Activated T-cell treated with anti-CD3 and anti-CD28 coated beads, Interleukin-2, amount 50 U/mL, for 1 hour (primary cell): ENCODE results near the gene PYY.

Experiments
- DNase-seq: peaks from one replicate; pipeline ENCODE4 v3.0.0-alpha.2; 2020

The PYY gene

DNA sequence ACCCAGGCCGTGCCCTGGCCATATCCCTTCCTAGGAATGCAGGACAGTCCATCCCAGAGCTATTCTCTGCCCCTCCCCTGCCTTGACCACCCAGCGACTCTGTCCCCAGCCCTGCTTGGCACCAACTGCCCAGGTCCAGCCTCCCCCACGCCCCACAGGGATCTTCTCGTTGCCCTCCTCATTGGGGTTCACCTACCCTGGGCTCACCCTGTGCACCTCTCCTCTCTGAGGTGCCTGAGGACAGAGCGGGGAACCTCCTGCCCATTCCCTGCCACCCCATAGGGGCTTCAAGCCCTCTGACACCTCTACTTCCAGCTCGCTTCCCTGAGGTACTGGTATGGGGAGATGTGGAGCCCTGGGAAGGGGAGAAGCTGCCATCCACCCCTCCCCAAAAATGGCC is 40.2 kb downstream of the PYY start:
- no peak for DNase-seq

DNA sequence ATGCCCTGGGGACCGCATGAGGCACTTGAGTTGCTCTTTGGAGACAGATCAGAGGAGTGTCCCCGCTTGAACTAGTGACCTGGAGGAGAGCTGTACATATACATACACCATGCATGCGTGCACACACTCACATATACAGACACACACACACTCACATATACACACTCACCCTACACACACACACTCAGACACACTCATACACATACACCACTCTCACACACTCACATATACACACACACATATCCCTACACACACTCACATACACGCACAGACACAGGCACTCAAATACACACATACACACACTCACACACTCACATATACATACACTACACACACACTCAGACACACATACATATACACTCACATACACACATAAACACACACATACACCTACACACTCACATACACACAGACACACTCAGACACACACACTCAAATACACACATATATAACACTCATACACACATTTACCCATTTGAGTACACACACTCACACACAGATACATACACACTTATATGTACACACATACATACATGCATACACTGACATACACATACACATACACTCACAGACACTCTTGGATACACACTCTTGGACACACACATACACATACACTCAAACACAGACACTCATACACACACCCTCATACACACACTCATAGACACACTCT is 41.0 kb downstream of the PYY start:
- DNase-seq, result no peak

- DNase-seq, result no peak
These were observed 41.8 kb downstream of the PYY start for GRCh38 chr17:43911904-43912303.

- no peak for DNase-seq
These were observed 44.1 kb downstream of the PYY start for GRCh38 chr17:43909537-43910231.

DNA sequence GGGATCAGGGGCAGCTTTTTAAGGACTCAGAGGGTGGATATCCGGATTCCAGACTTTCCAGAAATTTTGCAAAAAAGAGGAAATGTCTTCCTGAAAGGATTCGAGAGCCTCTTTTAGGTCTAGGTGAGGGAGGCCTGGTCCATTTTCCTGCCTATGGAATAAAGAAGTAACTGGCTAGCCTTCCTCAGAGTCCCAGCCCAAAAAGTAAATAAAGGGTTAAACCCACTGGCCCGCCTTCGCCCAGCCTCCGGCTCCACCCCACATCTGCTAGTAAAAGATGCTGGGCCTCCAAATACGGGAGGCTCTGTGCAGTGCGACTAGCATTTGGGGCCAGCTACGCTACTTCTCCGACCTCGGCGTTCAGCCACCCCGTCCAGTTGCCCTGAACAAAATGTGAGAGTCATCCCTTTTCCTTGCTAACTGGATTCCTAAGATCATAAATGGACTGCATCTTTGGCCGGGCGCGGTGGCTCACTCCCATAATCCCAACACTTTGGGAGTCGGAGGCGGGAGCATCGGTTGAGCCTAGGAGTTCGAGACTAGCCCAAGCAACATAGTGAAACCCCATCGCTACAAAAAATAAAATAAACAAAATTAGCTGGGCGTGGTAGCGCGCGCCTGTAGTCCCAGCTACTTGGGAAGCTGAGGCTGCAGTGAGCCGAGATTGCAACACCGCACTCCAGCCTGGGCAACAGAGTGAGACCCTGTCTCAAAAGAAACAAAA is 45.6 kb downstream of the PYY start:
- peak; percentile 63 for DNase-seq

GRCh38 chr17:43907425-43907981 is 46.2 kb downstream of the PYY start, which contains the start of gene MPP2:
Gene MPP2, minus strand, starts transcription at chr17:43907536. Its CDS starts 3,076 bp downstream, at chr17:43904460.
- DNase-seq, result peak; percentile 70

DNA sequence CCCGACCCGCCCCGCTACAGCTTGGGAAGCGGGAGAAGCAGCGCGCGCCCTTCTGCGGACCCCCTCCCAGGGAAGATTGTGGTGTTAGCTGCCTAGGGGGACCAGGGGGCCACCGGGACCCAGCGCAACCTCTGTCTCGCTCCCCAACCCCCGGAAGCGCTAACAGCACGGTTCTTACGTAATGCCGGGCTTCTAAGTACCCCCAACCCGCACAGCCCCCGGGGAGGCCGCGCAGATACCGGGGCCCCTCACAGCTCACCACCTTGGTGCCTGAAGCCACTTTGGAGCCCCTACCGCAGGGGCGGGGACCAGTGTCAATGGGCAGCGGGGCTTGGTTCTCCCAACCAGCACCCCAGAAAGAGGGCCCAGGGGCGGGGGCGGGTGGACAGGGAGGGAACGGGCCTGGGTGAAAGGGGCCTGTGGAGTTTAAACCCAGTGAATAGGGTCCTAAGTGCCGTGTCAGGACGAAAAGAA is 46.8 kb downstream of the PYY start:
- no peak for DNase-seq

DNA sequence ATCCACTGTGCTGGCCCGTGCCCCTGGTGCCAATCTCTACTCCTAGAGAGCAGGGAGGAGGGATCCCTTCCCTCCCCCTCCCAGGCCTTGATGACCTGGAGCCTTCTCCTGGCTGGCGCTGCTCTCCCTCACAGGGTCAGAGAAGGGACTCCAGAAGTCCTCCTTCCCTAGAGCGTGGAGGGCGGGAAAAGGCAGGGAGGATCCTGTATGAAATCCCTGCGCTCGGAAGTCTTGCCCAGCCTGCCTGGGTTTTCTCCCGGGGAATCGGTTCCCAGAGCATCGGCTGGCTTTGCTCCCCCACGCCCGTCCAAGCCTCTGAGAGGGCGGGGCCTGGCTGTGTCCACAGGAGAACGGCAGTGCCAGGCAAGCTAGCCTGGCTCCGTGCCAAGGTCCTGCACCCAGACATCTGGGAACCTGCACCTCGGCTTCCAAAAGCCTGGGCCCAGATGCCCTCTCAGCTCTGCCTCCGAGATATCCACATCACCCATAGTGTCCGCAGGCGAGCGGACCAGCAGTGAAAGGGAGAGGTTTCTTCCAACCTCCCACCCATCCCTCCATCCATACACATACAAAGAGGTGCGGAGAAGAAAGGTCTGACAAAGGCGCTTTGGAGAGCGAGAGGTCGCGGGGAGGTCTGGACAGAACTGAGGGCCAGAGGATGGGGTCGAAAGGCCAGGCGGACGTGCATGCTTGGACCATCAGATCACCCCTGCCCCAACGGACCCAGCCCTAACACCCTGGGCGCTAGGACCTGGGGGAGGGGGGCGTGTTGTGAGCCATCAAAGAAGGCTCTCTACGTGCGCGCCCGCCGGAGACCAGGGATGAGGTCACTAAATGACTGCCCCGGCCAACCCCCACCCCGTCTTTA is 47.5 kb downstream of the PYY start:
- peak; percentile 64 for DNase-seq

GRCh38 chr17:43905400-43905984 is 48.2 kb downstream of the PYY start:
- DNase-seq, result no peak
